GM10266 (cell line): ENCODE results near the gene RRP1.

Source experiments
- DNase-seq: peaks from one replicate; pipeline ENCODE4 v3.0.0; 2012; ENCODE audit errors: extremely low spot score
- CTCF ChIP-seq: IDR thresholded peaks from 2 replicates; pipeline ENCODE4 v1.5.1; 2012; ENCODE audit warnings: mild to moderate bottlenecking, low read depth; ENCODE audit not compliant: control insufficient read depth, insufficient read depth; ENCODE audit errors: missing control alignments

Gene RRP1

GRCh38 chr21:43771698-43772424 is 17.5 kb upstream of the RRP1 start:
- DNase-seq: no peak
- TF ChIP-seq CTCF: no peak

GRCh38 chr21:43772425-43772821 is 17.0 kb upstream of the RRP1 start:
- no peak for DNase-seq
- TF ChIP-seq CTCF: no peak

GRCh38 chr21:43774163-43774562 is 15.2 kb upstream of the RRP1 start:
- no peak for TF ChIP-seq CTCF
- DNase-seq: no peak

- no peak for DNase-seq
- TF ChIP-seq CTCF: no peak
Observed at GRCh38 chr21:43775190-43775589, 14.2 kb upstream of the RRP1 start.

- DNase-seq: peak; percentile 94
- TF ChIP-seq CTCF: no peak
Observed at GRCh38 chr21:43775795-43776430, 13.5 kb upstream of the RRP1 start, which contains the start of gene CSTB. Gene CSTB (minus strand): TSS chr21:43776308. CDS start chr21:43776269, 39 bp downstream.

GRCh38 chr21:43777953-43778352 is 11.4 kb upstream of the RRP1 start:
- DNase-seq: no peak
- no peak for TF ChIP-seq CTCF
